AG09309 (cell line): ENCODE results near the gene ILK.

Experiments used
- DNase-seq: peaks from one replicate; pipeline ENCODE4 v3.0.0-alpha.2; 2010; ENCODE audit warnings: low read depth
- H3K4me3 ChIP-seq: 2 replicates; pipeline ENCODE4 v1.5.1; 2011; ENCODE audit warnings: mild to moderate bottlenecking, low read depth, low read length, moderate library complexity; ENCODE audit not compliant: control insufficient read depth
- CTCF ChIP-seq: IDR thresholded peaks from 2 replicates; pipeline ENCODE4 v1.5.1; 2011; ENCODE audit warnings: mild to moderate bottlenecking, low read depth, low read length, inconsistent platforms; ENCODE audit not compliant: insufficient read depth, control insufficient read depth; ENCODE audit errors: missing control alignments

ILK gene

GRCh38 chr11:6650980-6651379, 47.4 kb downstream of the ILK start:
- H3K4me3 ChIP-seq = no peak overlapping the region
- no peak for DNase-seq
- TF ChIP-seq CTCF = no peak

DNA sequence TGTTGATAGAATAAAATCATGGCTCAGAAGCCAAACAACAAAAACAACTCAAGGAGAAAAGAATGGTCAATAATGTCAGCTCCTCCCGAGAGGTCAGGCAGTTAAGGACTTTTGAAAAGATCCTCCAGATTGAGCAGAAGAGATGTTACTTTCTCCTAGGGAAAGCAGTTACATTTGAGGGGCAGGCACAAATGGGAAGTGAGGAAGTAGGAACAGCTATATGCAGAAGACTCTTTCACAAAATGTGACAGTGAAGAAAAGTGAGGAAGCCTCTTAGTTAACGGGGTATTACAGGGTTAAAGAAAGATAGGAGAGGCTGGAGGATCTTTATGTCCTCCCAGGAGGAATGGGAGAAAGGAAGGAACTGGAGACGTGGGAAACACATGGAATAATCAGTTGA, 48.6 kb downstream of the ILK start:
- TF ChIP-seq CTCF = no peak
- no peak for DNase-seq
- no peak overlapping the region for H3K4me3 ChIP-seq

GRCh38 chr11:6653097-6653496, 49.5 kb downstream of the ILK start:
- no peak for DNase-seq
- H3K4me3 ChIP-seq = no peak overlapping the region
- TF ChIP-seq CTCF = no peak

DNA sequence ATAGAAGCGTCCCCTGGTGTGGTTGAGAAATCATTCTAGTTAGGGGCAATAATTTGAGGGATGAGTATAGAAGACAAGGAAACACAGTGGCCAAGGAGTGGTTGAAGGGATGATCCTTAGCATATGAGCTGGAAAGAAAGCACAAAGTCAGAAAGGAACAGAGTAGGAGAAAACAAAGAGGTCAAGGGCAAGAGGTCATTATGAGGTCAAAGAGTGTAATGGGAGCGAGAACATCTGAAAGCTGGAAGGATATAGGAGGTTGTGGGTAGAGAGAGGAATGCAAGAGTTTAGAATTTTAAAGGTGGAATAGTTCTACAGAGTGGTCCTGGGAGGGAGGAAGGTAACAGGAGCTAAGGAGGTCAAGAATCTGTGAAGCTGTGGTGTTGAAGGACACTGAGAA, 50.1 kb downstream of the ILK start:
- DNase-seq = no peak
- H3K4me3 ChIP-seq = no peak overlapping the region
- no peak for TF ChIP-seq CTCF

GRCh38 chr11:6654281-6655019, 50.9 kb downstream of the ILK start:
- H3K4me3 ChIP-seq = peak overlapping the region; percentile 40
- TF ChIP-seq CTCF = no peak
- DNase-seq = no peak

DNA sequence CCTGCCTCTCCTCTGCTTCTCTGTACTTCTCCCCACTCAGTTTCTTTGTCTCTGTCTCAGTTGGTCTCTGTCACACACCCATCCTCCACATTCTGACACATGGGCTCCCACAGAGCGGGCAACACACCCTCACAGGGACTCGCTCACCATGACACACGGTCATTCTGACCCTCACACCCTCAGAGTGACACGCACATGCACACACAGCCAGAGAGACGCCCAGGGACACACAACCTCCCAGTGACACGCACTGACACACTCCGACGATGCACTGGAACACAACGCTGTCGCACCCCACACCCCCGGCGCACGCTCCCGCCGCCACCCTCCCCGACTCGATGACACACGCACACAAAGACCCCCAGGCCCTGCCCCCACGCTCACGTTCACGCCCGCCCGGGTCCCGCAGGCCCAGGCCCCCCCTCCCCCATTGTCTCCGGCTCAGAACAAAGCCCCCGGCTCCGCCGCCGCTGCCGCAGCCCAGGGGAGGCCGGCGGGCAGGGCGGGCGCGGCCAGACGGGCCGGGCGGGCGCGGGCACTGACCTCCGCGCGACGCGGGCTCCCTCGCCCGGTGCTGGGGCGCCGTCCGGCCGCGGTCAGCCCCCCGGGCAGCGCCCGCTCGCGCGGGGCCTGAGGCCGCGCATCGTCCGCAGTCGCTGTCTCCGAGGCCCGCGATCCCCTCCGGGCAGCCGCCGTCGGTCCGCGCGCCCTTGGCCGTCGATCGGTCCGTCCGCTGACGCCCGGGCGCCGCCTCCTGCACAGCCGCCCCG, 51.6 kb downstream of the ILK start:
- no peak for DNase-seq
- no peak for TF ChIP-seq CTCF
- H3K4me3 ChIP-seq = peak overlapping the region; percentile 40
